ENCODE results near the gene BIRC7. TPM values are rescaled to one million over a fixed set of nuclear protein-coding genes. Genes with fewer than 3 reads are reported as not detected.

Gene BIRC7
- total and polyA plus RNA-seq, 2 of the 4 experiments (the other 2 are of a cell fraction) = not detected

DNA sequence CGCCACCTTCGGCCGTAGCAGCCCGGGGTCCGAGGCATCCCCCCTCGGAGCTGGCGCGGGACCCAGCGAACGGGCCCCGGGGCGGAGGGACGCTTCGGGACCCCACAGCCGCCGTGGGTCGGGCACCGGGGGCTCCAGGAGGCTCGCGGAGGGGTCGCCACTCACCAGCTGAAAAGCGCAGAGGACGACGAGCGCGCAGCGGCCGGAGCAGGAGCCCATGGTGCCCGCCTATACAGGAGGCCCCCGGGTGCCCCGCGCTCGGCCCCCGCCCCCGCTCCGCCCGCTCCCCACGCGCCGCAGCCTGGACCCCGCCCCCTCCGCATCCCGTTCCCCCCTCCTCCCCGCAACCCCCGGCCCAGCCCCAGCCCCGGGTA, 18.5 kb downstream of the BIRC7 start, which contains the start of gene NKAIN4:
NKAIN4 (minus strand) TSS at position 232 of the 374 bp plus-strand sequence; CDS start at position 219, 13 bp downstream.
- WGBS, 2 experiments (ENCODE audit: extremely low coverage in 2 of 2, insufficient read length in 1 of 2) = 3% methylated on average over 22 of the region's 46 CpGs; no CpG with 5 or more reads in 1 of the 2 experiments
- Histone ChIP-seq H3K9me3 (ENCODE audit: control insufficient read depth, insufficient read depth, low read length) (peaks cover 1% of the 10 kb centered on the region; the same call in 1 of the 2 replicates), H3K23ac (ENCODE audit: low read depth, low read length) (no peak within 1 kb of the TSS), H3K14ac (replicated peaks; ENCODE audit: low read depth, low read length) (no peak within 1 kb of the TSS), H4K91ac (ENCODE audit: insufficient read depth, low read depth, low read length) (no peak within 1 kb of the TSS), H3K27me3 (ENCODE audit: control insufficient read depth, insufficient read depth, low read length) (peaks cover 79% of the 10 kb centered on the region), H3K36me3 (ENCODE audit: control insufficient read depth, insufficient read depth, low read length) (no peaks in the 10 kb centered on the region), H4K20me1 (ENCODE audit: insufficient read depth, low read length) (no peaks in the 10 kb centered on the region; the same call in 1 of the 2 replicates), H4K5ac (ENCODE audit: low read depth, low read length) (no peak within 1 kb of the TSS), H2BK15ac (ENCODE audit: low read depth, low read length) (no peak within 1 kb of the TSS), H3K27ac (ENCODE audit: insufficient read depth, low read length) (no peak within 1 kb of the TSS), H3K56ac (ENCODE audit: extremely low read depth, insufficient read depth, low read length) (no peak within 1 kb of the TSS), H3K9me1 (ENCODE audit: insufficient read depth, low read length) (no peaks in the 10 kb centered on the region), H2AFZ (replicated peaks; ENCODE audit: low read length, poor library complexity) (peak within 1 kb of the TSS; percentile 72), H3K4ac (ENCODE audit: low read depth, low read length) (no peak within 1 kb of the TSS), H3K4me2 (ENCODE audit: low read depth, low read length) (no peak within 1 kb of the TSS; the same call in 1 of the 2 replicates), H2BK5ac (ENCODE audit: low read depth, low read length, poor library complexity, severe bottlenecking) (no peak within 1 kb of the TSS), H3K79me1 (ENCODE audit: low read depth in 1 of 2, low read length in 2 of 2) (no peaks in the 10 kb centered on the region), H3K9ac (ENCODE audit: low read depth, low read length) (no peak within 1 kb of the TSS), H3K4me3 (ENCODE audit: insufficient read depth, low read depth, low read length) (no peak within 1 kb of the TSS; the same call in 1 of the 2 replicates), H2BK20ac (ENCODE audit: low read depth, low read length) (no peak within 1 kb of the TSS), H3K4me1 (ENCODE audit: control insufficient read depth, insufficient read depth, low read length) (no peaks in the 10 kb centered on the region), H3K18ac (ENCODE audit: low read depth, low read length) (no peak within 1 kb of the TSS), H2AK5ac (ENCODE audit: low read depth, low read length) (no peak within 1 kb of the TSS), H4K8ac (ENCODE audit: low read depth in 2 of 2, low read length in 2 of 2) (no peak within 1 kb of the TSS), H2AK9ac (replicated peaks; ENCODE audit: low read depth, low read length, poor library complexity) (peak within 1 kb of the TSS; percentile 42), H2BK120ac (ENCODE audit: low read depth, low read length) (no peak within 1 kb of the TSS)
- TF ChIP-seq RAD21 (IDR thresholded peaks at IDR 0.05; ENCODE audit: low read length) (no peak), RCOR1 (IDR thresholded peaks at IDR 0.05; ENCODE audit: insufficient replicate concordance, low read length) (no peak), CEBPB (IDR thresholded peaks at IDR 0.05; ENCODE audit: low read depth, low read length) (no peak), FOS (IDR thresholded peaks at IDR 0.05; ENCODE audit: low read depth, low read length) (no peak), POLR2A (IDR thresholded peaks at IDR 0.05; ENCODE audit: low read depth, low read length) (no peak), SMC3 (IDR thresholded peaks at IDR 0.05; ENCODE audit: low read depth, low read length) (no peak), RFX5 (IDR thresholded peaks at IDR 0.05; ENCODE audit: low read depth, low read length) (no peak), MXI1 (IDR thresholded peaks at IDR 0.05; ENCODE audit: borderline replicate concordance, low read depth, low read length) (no peak), MAFK (IDR thresholded peaks at IDR 0.05; ENCODE audit: low read depth, low read length) (no peak), MAZ (IDR thresholded peaks at IDR 0.05; ENCODE audit: borderline replicate concordance, low read depth, low read length) (no peak), CHD1 (IDR thresholded peaks at IDR 0.05; ENCODE audit: low read depth, low read length) (no peak), NFE2L2 (IDR thresholded peaks at IDR 0.05; ENCODE audit: low read depth, low read length) (no peak), BHLHE40 (IDR thresholded peaks at IDR 0.05; ENCODE audit: low read depth, low read length) (no peak)
- TF ChIP-seq, protein P1, sequence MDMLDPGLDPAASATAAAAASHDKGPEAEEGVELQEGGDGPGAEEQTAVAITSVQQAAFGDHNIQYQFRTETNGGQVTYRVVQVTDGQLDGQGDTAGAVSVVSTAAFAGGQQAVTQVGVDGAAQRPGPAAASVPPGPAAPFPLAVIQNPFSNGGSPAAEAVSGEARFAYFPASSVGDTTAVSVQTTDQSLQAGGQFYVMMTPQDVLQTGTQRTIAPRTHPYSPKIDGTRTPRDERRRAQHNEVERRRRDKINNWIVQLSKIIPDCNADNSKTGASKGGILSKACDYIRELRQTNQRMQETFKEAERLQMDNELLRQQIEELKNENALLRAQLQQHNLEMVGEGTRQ (IDR thresholded peaks at IDR 0.05; ENCODE audit: low read depth, low read length) = no peak
- TF ChIP-seq, protein P2, sequence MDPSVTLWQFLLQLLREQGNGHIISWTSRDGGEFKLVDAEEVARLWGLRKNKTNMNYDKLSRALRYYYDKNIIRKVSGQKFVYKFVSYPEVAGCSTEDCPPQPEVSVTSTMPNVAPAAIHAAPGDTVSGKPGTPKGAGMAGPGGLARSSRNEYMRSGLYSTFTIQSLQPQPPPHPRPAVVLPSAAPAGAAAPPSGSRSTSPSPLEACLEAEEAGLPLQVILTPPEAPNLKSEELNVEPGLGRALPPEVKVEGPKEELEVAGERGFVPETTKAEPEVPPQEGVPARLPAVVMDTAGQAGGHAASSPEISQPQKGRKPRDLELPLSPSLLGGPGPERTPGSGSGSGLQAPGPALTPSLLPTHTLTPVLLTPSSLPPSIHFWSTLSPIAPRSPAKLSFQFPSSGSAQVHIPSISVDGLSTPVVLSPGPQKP (IDR thresholded peaks at IDR 0.05; ENCODE audit: borderline replicate concordance, low read depth, low read length) = no peak
- TF ChIP-seq, protein P3, sequence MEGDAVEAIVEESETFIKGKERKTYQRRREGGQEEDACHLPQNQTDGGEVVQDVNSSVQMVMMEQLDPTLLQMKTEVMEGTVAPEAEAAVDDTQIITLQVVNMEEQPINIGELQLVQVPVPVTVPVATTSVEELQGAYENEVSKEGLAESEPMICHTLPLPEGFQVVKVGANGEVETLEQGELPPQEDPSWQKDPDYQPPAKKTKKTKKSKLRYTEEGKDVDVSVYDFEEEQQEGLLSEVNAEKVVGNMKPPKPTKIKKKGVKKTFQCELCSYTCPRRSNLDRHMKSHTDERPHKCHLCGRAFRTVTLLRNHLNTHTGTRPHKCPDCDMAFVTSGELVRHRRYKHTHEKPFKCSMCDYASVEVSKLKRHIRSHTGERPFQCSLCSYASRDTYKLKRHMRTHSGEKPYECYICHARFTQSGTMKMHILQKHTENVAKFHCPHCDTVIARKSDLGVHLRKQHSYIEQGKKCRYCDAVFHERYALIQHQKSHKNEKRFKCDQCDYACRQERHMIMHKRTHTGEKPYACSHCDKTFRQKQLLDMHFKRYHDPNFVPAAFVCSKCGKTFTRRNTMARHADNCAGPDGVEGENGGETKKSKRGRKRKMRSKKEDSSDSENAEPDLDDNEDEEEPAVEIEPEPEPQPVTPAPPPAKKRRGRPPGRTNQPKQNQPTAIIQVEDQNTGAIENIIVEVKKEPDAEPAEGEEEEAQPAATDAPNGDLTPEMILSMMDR (conservative IDR thresholded peaks at IDR 0.05; ENCODE audit: low read depth, low read length) = no peak
- ChIA-PET POLR2A (ENCODE audit: unreplicated experiment) (no interaction called here), CTCF (no interaction called here)
- DNase-seq (no peak), ATAC-seq (ENCODE audit: low read depth) (no peak)
- BruUV-seq (replicated peaks) = no TSS peak
- intact Hi-C loops (cut with micrococcal nuclease) = no loop called here
- in situ Hi-C loops (cut with MboI; ENCODE audit: low sequenced_read_pairs) = no loop called here
- dilution Hi-C loops (cut with HindIII; ENCODE audit: low sequenced_read_pairs, unreplicated experiment) = no loop called here

Data from IMR-90 (cell line).